Astrocyte of the cerebellum (primary cell): Measurements from ENCODE around the gene CDC37L1.

ENCODE experiments used
- DNase-seq: peaks from one replicate; pipeline ENCODE4 v3.0.0-alpha.2; 2011; ENCODE audit warnings: low read depth
- H3K4me3 ChIP-seq: 2 replicates; pipeline ENCODE4 v1.5.1; 2011; ENCODE audit warnings: mild to moderate bottlenecking, low read depth, low read length, moderate library complexity
- CTCF ChIP-seq: IDR thresholded peaks from 2 replicates; pipeline ENCODE4 v1.5.1; 2012; ENCODE audit warnings: low read length, low read depth, moderate library complexity, mild to moderate bottlenecking; ENCODE audit errors: missing control alignments
- in situ Hi-C: cut with HindIII; loops from 2 replicates; pipeline ENCODE4 v1.10.0; 2017; ENCODE audit warnings: low sequenced_read_pairs

CDC37L1 gene

GRCh38 chr9:4717815-4718214 lies 38.4 kb downstream of the CDC37L1 start:
- DNase-seq = no peak
- in situ Hi-C loops = no loop called here
- no peak overlapping the region for H3K4me3 ChIP-seq
- no peak for TF ChIP-seq CTCF

DNA sequence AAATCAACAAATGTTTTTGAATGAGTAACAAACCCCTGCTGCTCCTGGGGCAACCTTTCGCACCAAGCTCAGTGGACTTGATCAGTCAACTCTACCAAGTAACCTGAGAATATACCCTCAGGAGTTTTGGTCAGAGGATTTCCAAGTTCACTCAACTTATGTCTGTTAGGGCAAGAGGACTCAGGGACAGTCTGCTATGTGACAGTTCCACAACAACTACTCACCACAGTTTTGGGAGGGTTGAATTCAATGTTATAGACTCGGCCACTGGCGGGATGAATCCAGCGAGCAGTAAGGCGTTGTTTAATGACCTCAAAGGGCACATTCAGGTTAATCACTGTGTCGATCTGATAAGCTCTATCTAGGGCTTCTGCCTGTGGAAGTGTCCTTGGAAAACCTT lies 39.5 kb downstream of the CDC37L1 start:
- in situ Hi-C loops = no loop called here
- no peak for DNase-seq
- TF ChIP-seq CTCF = no peak
- no peak overlapping the region for H3K4me3 ChIP-seq

- in situ Hi-C loops = no loop called here
- no peak for DNase-seq
- no peak for TF ChIP-seq CTCF
Observed at GRCh38 chr9:4721736-4722135, 42.4 kb downstream of the CDC37L1 start.

DNA sequence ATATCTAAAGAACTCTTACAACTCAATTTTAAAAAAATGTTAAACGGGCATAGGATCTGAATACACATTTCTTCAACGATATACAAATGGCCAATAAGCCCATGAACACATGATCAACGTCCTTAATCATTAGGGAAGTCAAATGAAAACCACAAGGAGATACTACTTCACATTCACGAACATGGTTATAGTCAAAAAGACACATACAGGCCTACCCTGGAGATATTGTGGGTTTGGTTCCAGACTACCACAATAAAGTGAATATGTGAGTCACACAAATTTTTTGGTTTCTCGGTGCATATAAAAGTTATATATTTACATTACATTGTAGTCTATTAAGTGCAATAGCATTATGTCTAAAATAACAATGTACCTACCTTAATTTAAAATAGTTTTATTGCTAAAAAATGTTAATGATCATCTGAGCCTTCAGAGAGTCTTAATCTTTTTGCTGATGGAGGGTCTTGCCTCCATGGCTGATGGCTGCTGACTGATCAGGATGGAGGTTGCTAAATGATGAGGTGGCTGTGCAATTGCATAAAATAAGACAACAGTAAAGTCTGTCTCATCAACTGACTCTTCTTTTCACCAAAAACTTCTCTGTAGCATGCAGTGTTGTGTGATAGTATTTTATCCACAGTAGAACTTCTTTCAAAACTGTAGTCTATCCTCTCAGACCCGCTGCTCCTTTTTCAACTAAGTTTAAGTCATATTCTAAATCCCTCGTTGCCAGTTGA lies 46.5 kb downstream of the CDC37L1 start:
- in situ Hi-C loops = no loop called here
- TF ChIP-seq CTCF = no peak
- DNase-seq = no peak
- H3K4me3 ChIP-seq = no peak overlapping the region

More at GRCh38 chr9:4721736-4722135, 42.4 kb downstream of the CDC37L1 start:
- no peak overlapping the region for H3K4me3 ChIP-seq

DNA sequence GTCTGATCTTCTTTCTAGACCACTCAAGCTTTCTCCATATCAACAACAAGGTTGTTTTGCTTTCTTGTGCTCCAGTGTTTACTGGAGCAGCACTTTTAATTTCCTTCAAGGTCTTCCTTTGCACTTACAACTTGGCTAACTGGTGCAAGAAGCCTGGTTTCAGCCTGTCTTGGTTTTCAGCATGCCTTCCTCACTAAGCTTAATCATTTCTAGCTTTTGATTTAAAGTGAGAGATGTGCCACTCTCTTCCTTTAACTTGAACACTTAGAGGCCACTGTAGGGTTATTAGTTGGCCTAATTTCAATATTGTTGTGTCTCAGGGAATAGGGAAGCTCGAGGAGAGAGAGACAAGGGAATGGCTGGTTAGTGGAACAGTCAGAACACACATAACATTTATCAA lies 48.2 kb downstream of the CDC37L1 start:
- no peak for TF ChIP-seq CTCF
- in situ Hi-C loops = no loop called here

GRCh38 chr9:4732890-4733289 lies 53.5 kb downstream of the CDC37L1 start:
- in situ Hi-C loops = no loop called here
- H3K4me3 ChIP-seq = no peak overlapping the region
- DNase-seq = no peak
- TF ChIP-seq CTCF = no peak

More for the DNA sequence above, 48.2 kb downstream of the CDC37L1 start:
- H3K4me3 ChIP-seq = no peak overlapping the region
- no peak for DNase-seq
